ENCODE data around the gene SYNJ2. TPM values are rescaled to one million over a fixed set of nuclear protein-coding genes. Genes with fewer than 3 reads are reported as not detected.

Gene SYNJ2
- total and polyA plus RNA-seq, 2 experiments from 2014 or later: 2.8 to 5.6 TPM

- Histone ChIP-seq H3K36me3 (ENCODE audit: insufficient read depth) (no peaks in the 10 kb centered on the region), H3K4me1 (ENCODE audit: insufficient read depth) (no peaks in the 10 kb centered on the region), H2AFZ (no peak overlapping the region), H3F3A (replicated peaks; ENCODE audit: low read depth) (no peaks in the 10 kb centered on the region), H3K79me2 (replicated peaks; ENCODE audit: insufficient read depth) (no peaks in the 10 kb centered on the region), H3K4me2 (no peak overlapping the region), H3K27ac (ENCODE audit: low read depth) (no peak overlapping the region), H3K27me3 (ENCODE audit: insufficient read depth) (no peaks in the 10 kb centered on the region), H3K4me3 (no peak overlapping the region), H3K9me2 (ENCODE audit: insufficient read depth) (no peaks in the 10 kb centered on the region), H4K20me1 (replicated peaks; ENCODE audit: insufficient read depth) (no peaks in the 10 kb centered on the region)
- Mint-ChIP-seq H3K9me3 (no peaks in the 10 kb centered on the region), H3K4me1 (peaks cover 4% of the 10 kb centered on the region; the same call in 2 of the 3 replicates), H3K36me3 (ENCODE audit: low read depth) (peaks cover 22% of the 10 kb centered on the region), H3K27me3 (ENCODE audit: insufficient read depth, low read depth, poor library complexity) (peaks cover 16% of the 10 kb centered on the region), H3K27ac (no peak overlapping the region; the same call in 1 of the 2 replicates), H3K4me3 (no peak overlapping the region)
- DNase-seq (ENCODE audit: low spot score) (no peak), ATAC-seq (no peak)
- no peak for TF ChIP-seq CTCF (conservative IDR thresholded peaks at IDR 0.05; ENCODE audit: low read depth in 2 of 2)
- TF ChIP-seq EZH2 (IDR thresholded peaks at IDR 0.05; ENCODE audit: low read depth, unreplicated experiment): no peak
- no peak for TF ChIP-seq JUNB (IDR thresholded peaks at IDR 0.05; ENCODE audit: unreplicated experiment)
- TF ChIP-seq NANOG (IDR thresholded peaks at IDR 0.05; ENCODE audit: borderline replicate concordance): no peak
- TF ChIP-seq ZNF331 (CRISPR knock-in tag; IDR thresholded peaks at IDR 0.05; ENCODE audit: low read depth): no peak
- no peak for TF ChIP-seq STAT1 (IDR thresholded peaks at IDR 0.05; ENCODE audit: unreplicated experiment)
- no peak for TF ChIP-seq EZH2phosphoT487 (IDR thresholded peaks at IDR 0.05; ENCODE audit: unreplicated experiment)
- no peak for TF ChIP-seq ETS1 (IDR thresholded peaks at IDR 0.05)
- TF ChIP-seq POLR2AphosphoS5 (IDR thresholded peaks at IDR 0.05; ENCODE audit: low read depth): no peak
- TF ChIP-seq ZNF462 (CRISPR knock-in tag; IDR thresholded peaks at IDR 0.05): no peak
Observed at GRCh38 chr6:158047563-158048323, 66.1 kb downstream of the SYNJ2 start.

All from GM23338 (cell line).